Embryonic facial prominence (tissue), 1 donor: ENCODE results near the gene AGXT.
"Not testable (repeated sequence)": the region's sequence is repeated elsewhere in the genome, so short reads cannot be mapped to it uniquely, and the experiment has no call there.

Experiments
- DNase-seq: peaks from one replicate; pipeline ENCODE4 v3.0.0-alpha.2; 2016; ENCODE audit errors: extremely low spot score

The AGXT gene

DNA sequence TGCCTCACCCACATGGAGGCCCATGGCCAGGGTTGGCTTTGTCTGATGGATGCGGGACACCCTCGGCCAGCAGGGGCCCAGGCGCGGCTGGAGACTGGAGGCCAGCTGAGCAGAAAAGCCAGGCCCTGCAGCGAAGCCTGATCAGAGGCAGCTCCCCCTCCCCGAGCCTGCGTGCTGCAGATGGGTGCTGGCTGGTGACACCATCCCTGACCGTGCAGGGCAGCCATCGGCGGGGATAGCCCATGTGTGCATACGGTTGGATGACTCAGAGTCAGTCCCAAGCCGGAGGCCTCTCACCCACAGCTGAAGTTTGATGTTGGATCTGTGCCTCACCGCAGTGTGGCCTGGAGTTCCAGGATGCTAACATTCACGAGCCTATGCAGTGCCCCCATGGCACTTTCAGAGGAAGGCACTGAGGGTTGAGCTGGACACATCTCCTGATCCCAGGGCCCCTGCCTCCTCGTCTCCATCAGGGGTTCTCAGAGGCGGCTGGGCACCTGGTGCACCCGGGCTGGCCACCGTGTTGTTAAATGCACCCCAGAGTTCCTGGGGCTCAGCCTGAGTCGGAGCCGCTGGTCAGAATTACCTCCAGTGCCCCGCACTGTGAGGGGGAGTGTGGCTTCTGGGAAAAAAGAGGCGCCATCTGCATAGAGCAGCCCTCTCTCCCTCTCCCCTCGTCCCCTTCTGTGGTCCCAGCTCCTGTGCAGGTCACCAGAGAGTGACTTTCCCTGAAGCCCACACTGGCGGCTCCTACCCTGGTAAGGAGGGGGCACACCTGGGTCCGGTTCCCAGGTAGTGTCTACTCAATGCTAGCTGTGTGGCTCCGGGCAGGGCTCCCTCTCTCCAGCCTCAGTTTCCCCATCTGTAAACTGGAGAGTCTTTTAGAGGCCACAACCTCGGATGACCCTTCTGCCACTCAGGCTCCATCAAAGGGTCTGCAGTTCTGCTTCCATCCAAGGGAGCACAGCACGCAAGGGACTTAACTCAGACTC is 29.2 kb upstream of the AGXT start:
- no peak for DNase-seq

DNA sequence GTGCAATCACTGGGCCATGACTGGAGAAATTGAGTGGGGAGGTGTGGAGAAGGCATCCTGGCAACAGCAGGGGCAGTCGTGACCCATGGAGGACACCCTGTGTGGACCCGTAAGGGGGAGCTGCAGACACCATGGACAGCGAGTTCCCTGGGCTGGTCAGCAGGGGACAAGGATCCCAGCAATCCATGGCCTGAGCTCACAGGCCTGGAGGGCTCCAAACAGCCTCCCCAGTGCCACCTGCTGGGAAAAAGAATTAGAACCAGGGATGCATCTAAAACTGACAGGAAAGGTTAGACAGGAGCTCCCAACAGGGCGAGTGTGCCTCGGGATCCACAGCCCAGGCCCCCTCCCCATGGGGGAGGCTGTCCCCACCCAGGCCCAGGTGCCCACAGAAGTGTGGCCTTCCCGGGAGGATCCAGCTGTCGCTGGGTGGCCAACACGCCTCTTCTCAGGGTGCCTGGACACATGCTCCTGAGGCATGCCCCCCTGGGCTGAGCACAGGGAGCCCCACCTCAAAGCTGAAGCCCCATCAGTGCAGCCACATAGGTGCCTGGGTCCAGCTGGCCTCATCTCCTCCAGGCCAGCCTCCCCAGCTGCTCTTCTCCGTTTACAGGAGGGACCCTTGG is 28.1 kb upstream of the AGXT start:
- DNase-seq = no peak

DNA sequence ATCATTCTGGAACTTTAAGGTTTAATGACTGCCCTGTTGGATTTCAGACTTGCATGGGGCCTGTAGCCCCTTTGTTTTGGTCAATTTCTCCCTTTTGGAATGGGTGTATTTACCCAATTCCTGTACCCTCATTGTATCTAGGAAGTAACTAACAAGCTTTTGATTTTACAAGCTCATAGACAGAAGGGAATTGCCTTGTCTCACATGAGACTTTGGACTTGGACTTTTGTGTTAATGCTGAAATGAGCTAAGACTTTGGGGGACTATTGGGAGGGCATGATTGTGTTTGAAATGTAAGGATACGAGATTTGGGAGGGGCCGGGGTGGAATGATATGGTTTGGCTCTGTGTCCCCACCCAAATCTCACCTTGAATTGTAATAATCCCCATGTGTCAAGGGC is 22.3 kb upstream of the AGXT start:
- DNase-seq = not testable (repeated sequence)

DNA sequence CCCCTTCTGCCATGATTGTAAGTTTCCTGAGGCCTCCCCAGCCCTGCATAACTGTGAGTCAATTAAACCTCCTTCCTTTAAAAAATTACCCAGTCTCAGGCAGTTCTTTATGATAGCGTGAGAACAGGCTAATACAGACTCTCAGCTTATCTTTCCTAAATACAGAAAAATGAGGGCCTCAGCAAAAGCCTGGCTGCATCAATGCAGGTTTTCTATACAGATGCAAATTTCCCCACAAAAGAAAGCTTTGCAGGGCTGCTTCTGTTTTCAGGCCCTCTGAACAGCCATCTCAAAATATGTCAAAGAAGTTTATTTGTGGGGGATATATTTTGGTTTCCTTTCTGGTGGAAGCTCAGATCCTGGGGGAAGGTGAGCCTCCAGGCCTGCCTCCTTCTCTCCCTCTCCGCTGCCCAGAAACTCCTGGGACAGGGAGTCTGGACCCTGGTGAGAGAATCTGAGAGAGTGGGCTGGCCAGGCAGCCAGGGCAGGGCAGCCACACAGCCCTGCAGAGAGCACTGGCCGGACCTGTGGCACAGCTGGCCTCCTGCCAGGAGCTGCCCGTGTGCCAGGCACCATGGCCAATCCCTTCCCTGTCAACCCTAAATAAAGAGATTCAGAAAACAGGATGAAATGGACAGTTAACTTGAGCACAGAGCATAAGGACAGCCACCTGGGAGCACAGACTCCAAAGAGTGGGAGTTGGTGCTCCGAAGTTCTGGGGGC is 21.6 kb upstream of the AGXT start:
- DNase-seq = no peak

DNA sequence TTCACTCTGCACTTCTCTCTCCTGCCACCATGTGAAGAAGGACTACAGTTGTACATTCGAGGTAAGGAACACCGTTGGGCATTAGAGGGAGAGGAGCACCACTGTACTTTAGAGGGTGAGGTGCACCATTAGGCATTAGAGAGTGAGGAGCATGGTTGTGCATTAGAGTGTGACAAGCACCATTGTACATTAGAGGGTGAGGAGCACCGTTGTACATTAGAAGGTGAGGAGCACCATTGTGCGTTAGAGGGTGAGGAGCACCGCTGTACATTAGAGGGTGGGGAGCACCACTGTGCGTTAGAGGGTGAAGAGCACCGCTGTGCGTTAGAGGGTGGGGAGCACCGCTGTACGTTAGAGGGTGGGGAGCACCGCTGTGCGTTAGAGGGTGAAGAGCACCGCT is 20.8 kb upstream of the AGXT start:
- no peak for DNase-seq

DNA sequence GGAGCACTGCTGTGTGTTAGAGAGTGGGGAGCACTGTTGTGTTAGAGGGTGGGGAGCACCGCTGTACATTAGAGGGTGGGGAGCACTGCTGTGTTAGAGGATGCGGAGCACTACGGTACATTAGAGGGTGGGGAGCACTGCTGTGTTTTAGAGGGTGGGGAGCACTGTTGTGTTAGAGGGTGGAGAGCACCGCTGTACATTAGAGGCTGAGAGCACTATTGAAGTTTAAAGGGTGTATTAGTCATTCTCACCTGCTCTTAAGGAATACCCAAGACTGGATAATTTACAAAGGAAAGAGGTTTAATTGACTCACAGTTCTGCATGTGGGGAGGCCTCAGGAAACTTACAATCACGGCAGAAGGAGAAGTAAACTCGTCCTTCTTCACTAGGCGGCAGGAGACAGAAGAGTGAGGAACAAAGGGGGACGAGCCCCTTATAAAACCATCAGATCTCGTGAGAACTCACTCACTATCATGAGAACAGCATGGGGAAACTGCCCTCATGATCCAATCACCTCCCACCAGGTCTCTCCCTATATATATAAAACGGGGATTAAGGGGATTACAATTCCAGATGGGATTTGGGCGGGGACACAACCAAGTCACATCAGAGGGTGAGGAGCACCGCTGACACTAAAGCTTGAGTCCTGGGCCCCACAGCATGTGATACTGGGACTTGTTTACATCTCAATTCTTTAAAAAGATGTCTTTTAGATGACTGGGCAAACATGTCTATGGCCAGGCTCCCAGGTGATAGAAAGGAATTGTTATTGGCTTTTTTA is 19.5 kb upstream of the AGXT start:
- DNase-seq = no peak

DNA sequence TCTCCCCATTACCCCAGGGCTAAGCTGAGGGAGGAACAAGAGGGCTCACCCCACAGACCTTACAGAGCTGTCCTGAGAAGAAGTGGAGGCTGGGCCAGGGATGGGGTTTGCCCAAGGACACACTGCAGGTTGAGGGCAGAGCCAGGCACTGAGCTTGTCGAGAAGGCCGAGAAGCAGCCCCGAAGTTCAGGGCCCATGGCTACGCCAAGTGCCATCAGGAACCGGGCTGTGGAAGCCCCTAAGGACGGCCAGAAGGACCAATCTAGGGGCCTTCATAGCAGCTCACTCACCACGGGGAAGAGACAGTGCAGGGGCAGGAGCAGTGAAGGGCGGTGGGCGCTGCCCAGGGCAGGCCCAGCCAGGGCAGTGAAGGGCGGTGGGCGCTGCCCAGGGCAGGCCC is 18.6 kb upstream of the AGXT start:
- DNase-seq = no peak

DNA sequence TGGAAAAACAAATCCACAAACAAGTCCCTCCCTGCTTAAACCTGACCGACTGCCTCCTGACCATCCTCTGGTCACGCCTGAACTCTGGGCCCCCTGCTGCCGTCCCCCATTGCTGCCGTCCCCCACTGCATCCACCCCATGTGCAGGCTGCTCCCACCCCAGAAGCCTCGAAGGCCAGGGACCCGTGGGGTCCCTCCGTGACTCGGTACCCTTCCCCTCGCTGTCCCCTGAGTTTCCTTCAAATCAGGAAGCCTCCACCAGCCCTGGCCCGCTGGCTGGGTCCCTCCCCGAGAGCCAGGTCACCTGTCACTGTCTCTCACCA is 17.9 kb upstream of the AGXT start:
- no peak for DNase-seq

DNA sequence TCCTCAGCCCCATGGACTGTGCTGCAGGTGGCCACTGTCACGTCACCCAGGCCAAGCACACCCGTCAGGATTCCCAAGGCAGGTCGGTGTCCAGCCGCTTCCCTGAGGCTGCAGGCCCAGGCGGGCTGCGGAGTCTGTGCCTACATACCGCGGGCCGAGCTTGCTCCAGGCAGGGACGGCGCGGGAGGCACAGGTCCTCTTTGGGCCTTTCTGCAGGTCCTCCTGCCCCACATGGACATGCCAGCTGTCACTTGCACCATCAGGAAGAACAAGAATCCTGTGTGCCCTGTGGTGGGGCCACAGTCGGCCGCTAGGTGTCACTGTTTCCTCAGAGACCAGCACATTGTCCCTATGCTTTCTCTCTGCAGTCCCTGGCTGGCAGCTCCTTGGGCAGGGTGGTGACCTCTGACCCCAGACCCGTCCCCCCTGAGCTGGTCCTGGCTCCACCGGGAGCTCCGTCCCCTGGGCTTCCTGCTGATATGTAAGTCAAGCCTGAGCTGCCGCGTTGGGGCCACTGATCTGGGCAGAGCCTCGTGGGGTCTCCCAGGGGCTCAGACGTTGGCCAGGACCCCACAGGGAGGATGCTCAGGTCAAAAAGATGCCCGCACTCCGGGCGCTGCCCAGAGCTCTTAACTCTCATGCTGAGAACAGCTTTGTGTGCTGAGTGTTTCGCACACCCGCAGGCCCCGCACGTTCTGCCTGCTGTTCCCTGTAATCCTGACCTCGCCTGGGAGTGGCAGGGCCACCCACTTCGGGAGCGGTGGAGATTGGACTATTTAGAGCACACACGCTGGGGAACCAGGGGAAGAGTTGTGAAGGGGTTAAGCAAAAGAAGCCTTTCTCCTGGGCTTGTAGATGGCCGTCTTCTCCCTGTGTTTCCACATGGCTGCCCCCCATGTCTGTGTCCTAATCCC is 17.3 kb upstream of the AGXT start:
- peak; percentile 60 for DNase-seq

DNA sequence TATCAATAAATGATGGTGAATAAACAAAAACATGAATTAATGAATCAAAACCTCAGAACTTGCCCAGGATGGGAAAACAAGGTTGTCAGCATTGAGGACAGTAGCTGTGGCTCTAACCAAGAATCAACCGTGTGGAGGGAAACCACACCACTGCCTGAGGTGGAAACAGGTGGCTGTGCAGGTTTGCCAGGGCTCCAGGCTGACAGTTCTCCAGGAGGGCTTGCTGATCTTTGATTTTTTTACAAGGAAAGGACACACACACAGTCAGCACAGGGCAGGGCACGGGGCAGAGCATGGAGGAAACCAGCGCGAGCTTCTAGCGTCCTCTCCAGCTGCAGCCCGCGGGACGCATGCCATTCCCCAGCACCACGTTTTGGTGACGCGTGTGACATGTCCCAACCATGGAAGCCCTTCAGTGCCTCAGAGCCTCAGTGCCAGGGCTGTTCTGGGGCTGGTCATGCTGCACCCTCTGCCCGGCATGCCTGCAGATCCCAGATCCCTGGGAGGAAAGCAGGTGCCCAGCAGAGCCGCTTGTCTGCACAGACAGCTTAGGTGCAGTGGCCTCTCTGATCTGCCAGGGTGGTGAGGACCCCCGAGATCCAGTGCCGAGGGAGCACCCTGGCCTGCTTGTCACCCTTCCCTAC is 15.8 kb upstream of the AGXT start:
- no peak for DNase-seq

DNA sequence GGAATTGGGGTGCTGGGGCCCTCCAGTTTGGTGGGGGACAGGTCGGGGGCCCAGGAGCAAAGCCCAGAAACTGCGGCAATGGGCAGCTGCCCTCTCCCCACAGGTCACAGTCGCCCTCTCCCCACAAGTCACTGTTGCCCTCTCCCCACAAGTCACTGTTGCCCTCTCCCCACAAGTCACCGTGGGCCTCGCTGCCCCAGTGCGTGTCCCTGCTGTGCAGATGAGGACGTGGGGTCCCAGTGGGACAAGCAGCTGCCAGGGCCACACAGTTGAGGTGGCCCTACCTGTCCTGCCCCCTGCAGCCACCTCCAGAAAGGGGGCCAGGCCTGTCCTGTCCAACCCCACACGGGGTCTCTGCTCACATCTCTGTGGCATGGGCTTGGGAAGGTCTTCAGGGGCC is 13.0 kb upstream of the AGXT start:
- no peak for DNase-seq

DNA sequence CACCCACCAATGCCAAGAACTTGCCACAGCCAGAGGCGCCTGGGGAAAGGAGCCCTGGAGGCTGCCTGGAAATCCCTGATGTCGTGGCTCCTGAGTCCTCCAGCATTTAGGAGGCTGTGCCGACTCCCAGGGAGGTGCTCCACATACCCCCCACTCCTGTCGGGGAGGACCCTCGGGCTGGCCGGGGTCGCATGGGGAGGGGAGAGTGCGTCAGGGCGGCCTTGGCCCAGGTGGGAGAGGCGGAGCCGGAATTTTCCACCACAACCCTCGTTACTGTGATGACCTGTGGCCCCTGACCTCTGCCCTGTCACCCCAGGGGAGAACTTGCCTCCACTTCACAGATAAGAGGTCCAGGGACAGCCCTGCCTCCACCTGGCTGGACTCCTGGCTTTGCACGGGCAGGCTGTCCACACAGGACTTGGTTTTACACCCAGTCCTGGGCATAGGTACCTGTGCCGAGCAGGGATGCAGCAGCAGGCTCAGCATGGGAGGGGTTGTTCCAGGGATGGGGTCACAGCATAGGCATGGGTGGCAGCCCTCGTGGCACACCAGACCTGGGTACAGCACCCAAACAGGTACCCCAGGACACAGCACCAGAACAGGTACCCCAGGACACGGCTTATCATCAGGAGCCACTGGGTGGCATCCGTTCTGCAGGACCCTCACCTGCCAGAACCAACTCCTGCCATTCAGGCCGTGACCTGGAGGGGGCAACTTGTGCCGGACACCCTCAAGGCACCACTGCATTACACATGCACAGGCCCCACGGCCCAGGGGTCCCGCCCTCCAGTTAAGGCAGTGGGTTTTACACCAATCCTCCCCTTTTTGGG is 12.3 kb upstream of the AGXT start:
- no peak for DNase-seq

DNA sequence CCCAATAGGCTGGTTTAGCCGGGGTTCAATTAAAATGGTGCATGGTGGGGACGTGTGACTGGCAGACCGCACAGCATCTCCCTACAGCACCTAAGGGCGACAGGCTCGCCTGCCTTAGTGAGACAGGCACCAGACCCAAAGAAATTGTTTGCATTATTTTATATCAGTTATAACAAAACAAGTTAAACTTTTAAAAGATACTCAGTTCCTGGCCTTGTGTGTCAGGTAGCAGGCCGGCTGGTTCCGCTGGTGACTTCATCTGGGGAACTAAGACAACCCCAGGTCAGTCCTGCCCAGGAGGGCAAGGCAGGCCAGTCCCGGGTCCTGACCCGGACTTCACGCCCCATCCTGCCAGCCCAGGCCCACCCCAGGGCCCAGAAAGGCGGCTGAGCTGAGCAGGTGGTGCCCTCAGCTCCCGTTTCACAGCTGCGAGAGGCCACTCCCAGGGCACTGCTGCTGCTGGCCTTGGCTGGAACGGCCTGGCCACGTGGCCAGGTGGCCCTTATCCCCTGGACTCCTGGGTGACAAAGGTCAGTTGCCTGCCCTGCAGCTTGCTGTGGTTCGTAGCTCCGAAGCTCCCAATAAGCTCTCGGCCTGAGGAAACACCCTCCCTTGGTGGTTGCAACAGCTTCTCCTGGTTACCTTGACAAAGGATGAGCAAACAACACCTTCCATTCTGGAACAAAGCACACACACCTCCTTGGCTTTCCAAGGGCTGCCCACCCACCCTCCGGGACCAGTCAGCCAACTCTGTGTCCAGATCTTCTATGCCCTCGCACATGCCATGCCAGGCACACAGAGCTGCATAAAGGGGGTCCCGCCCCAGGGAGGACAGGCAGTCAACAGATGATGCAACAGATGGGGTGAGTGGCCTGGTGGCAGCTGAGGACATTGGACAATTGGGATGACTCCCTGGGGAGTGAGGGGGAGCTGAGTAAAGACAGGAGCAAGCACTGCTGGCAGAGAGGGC is 11.3 kb upstream of the AGXT start:
- DNase-seq = no peak

DNA sequence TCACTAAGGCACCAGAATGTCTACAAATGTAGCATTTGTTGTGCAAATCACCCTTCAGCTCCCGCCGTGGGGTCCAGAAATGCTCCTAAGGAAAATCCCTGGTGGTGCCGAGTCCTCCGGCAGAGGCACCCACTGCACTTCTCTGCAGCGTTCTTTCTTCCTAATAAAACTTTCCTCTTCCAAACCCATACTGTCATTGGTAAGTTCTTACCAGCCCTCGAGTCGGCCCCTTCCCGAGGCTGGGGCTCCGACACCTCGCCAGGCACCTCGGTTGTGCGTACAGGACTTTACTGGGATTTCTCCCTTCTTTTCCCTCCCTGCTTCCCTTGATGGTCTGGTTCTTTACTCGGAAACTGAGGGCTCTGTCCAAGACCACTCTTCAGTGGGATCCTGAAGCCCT is 10.3 kb upstream of the AGXT start:
- no peak for DNase-seq

DNA sequence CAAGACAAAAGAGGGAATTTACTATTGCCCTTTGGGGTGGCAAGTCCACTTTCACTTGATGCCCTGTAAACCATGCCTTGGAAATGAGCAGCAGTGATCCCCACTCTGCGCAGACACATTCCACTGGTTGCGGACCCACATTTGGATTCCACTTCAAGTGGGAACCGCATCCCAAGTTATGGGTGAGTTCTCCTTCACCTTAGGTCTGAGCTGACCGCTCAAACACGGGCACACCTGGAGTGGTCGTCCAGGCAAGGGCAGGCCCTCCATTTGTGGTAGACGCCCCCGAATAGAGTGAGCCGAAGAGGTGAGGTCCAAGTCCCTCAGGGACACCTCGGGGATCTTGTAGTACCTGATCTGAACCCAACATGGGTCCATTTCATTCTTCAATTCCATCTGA is 9.8 kb upstream of the AGXT start:
- no peak for DNase-seq

DNA sequence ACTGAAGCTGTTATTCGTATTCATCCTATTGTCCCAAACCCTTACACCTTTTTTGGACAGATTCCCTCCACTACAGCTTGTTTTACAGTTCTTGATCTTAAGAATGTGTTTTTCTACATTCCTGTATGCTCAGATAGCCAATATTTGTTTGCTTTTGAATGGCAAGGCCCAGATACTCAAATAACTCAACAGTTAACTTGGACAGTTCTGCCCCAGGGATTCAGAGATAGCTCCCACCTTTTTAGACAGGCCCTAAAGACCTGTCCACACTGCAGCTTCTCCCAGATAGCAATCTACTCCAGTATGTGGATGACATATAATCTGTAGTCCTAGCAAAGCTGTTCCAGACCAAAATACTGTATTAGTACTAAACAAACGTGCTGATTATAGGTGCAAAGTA is 7.1 kb upstream of the AGXT start:
- DNase-seq = no peak

DNA sequence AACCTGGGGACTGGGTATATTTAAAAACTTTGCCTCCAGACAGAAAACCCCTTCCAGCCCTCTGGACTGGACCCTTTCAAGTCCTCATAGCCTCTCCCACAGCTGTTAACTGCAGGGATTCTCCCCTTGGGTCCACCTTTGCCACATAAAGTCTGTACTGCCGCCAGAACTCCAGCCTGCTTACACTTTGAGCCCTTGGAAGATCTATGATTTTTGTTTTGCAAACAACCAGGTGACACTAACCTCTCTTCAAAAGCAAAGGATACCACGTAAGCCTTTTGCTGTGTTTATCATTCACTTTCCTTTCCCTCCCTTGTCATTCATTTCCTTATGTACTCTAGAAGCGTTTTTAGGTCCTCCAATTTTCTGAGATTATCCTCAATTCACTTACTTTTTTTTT is 4.1 kb upstream of the AGXT start:
- DNase-seq = no peak

DNA sequence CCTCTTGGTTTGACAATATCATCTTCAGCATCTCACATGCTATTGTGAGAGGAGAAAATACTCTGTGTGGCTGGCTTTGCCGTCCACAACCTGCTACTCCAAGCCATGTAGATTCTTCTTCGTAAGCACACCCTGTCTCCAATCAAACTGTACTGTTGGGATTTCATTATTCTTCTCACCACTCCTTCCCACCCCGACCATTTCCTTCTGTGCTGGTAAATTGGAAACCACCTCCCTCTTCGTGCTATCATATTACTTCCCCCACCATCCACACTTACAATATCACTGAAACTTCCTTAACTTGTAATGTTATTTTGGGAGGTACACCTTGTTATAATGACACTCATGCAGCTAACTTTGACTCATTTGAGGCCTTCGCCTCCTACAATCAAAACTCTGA is 3.2 kb upstream of the AGXT start:
- no peak for DNase-seq
